Measurements from ENCODE around the gene GALNT16.
A peak's percentile ranks its signal among the peaks of the same experiment; 100 is the strongest.

GALNT16 gene

GRCh38 chr14:69335371-69335771, 75.4 kb downstream of the GALNT16 start:
- peak; percentile 77 for DNase-seq (ENCODE audit: low read depth, low spot score)

DNA sequence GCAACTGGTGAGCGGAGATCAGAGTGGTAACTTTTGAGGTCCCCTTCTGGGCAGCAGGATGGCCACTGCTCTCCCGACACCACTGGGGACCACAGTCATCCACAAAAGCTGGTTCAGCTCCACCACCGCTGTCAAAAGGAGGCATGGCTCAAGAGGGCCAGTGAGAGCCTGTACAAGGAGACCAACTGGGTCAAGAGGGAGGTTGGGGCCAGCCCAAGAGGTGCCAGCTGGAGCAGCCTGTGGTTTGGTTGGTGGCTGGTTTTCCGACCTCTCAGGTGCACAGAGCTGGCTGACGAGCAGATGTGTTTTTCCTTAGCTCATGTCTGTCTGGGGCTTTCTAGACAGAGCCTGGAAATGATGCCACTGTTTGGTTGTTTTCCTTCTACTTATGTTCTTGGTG, 78.0 kb downstream of the GALNT16 start:
- DNase-seq (ENCODE audit: low read depth, low spot score), result no peak

GRCh38 chr14:69339426-69339825, 79.5 kb downstream of the GALNT16 start:
- DNase-seq (ENCODE audit: low read depth, low spot score), result no peak

- no peak for DNase-seq (ENCODE audit: low read depth, low spot score)
These were observed 83.1 kb downstream of the GALNT16 start for GRCh38 chr14:69342928-69343525.

DNA sequence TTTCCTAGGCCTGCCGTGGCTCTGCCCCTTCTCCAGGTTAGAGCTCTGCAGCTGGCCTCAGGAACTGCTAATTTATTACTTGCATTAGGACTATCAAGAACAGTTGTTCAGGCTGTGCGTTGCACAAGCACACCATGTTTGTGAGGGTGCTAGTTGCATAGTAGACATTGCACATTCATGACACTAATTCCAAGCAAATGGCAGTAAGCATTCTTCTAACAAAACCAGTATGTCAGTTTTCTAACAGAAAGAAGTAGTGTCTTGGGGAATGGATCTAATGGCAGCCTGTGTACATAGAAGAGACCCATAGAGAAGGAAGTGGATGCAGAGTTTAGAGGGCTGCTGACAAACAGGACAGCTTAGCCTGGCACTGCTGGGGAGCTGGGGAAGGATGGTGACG, 84.2 kb downstream of the GALNT16 start:
- no peak for DNase-seq (ENCODE audit: low read depth, low spot score)

DNA sequence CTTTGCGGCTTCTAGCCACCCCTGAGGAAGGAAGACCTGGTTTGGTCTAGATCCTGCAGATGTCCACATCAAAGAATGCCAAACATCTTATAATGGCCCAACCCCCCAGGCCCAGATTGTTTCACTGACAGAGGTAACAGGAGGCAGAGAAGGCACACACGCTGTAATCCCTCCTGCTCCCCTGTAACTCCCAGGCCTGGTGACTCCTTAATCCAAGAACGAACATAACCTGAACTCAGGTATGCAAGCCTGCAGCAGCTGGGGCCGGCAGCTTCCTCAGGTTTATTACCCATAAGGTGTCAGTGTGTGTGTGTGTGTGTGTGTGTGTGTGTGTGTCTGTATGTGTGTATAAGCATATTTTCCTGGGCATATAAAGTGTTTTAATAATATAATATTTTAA, 85.4 kb downstream of the GALNT16 start:
- peak; percentile 88 for DNase-seq (ENCODE audit: low read depth, low spot score)

DNA sequence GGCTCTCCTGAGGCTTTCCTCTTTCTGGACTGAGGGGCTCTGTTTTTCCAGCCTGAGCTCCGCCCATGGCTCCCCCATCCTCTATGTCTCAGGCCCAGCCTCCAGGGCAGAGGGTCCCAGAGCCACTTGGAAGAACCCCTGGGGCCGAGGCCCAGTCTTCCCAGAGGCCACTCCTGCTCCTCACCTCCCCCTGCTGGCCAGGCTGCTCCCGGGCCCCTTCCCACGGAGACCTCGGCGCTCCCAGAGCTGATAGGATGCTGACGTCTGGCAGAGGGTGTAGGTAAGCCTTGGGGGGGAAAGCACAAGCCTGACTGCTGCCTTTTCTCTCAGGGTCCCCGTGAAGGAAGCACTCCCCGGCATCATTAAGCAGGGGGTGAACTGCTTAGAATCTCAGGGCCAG, 86.8 kb downstream of the GALNT16 start:
- DNase-seq (ENCODE audit: low read depth, low spot score), result peak; percentile 84

- DNase-seq (ENCODE audit: low read depth, low spot score), result no peak
These were observed 89.3 kb downstream of the GALNT16 start for GRCh38 chr14:69349091-69349777.

DNA sequence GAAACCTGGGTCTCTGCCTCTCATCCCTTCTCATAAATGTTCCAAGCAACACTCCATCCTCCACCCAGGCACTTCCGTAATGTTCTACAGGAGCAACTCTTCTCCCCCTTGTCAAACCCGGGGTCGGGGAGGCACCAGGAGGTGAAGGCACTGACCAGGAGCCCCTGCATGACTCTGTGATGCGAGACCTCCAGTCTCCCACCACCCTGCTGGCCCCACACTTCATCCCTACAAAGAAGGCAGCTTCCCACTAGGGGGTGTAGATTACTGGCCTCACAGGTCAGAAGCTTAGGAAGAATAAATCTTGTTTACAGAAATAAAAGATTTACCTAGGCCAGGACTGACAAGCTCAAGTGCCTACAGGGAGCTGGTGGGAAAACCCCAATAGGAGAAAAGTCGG, 90.9 kb downstream of the GALNT16 start:
- DNase-seq (ENCODE audit: low read depth, low spot score), result no peak

- no peak for DNase-seq (ENCODE audit: low read depth, low spot score)
These were observed 91.4 kb downstream of the GALNT16 start for GRCh38 chr14:69351385-69351784.

DNA sequence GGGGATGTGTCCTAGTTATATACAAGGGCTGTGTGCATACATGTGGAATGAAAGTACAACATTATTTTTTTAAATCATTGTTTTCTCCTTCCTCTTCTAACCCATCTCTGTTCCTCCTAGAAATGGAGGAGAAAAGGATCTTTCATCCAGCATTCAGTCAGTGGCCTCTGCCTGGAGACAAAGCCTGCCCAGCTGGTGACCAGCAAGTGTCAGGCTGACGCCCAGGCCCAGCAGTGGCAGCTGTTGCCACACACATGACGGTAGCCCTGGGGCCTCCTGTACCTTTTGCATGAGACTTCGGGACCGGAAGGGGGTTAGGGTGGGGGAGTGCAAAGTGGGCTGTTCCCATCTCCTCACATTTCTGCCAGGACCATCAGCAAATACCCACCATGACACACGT, 92.0 kb downstream of the GALNT16 start:
- DNase-seq (ENCODE audit: low read depth, low spot score), result no peak

DNA sequence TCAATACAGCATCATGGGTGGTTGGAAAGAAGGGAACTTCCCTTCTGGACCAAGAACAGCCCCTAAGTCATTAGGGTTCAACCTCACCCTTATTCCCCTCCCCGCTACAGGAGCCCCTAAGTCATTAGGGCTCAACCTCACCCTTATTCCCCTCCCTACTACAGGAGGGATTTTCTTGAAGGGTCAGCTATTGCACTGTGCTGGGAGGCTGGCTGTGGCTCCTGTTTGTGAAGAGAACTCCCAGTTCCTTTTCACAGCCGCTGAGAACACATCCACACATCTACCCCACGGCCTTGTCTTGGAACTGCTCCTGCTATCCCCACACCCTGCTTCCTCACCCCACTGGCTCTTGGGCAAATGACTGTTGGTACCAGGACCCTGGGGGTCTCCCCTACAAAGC, 93.2 kb downstream of the GALNT16 start:
- no peak for DNase-seq (ENCODE audit: low read depth, low spot score)

- no peak for DNase-seq (ENCODE audit: low read depth, low spot score)
These were observed 94.6 kb downstream of the GALNT16 start for GRCh38 chr14:69354383-69355153.

- no peak for DNase-seq (ENCODE audit: low read depth, low spot score)
These were observed 95.2 kb downstream of the GALNT16 start for GRCh38 chr14:69355154-69355597.

DNA sequence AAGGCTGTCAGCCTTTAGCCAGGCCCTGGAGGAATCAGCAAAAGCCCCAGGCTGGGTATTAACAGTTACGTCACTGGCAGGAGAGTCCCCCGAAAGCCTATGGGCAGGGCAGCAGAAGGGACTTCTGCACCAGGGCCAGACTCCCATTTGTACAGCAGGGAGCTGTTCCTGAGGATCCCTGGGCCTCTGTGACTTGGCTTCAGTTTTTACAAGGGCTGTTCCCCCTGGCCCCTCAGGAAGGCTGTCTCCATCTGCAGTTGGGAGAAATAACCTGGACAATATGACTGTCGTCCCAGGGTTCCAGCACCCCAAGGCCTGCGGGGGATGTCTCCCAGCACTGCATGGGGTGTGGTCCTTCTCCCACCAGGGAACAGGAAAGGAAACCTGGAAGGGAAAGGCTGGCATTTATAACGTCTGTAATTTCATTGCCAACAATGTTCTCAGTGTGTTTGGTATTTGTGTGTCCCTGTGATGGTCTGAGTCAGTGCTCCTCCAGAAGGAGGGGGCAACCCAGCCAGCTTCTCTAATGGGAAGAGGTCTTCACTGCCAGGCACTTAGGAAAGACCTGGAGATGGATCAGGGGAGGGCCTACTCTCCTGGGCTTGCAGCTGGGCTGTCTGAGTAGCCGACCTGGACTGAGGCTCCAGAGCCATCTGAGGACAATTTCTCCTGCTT, 95.8 kb downstream of the GALNT16 start:
- no peak for DNase-seq (ENCODE audit: low read depth, low spot score)

DNA sequence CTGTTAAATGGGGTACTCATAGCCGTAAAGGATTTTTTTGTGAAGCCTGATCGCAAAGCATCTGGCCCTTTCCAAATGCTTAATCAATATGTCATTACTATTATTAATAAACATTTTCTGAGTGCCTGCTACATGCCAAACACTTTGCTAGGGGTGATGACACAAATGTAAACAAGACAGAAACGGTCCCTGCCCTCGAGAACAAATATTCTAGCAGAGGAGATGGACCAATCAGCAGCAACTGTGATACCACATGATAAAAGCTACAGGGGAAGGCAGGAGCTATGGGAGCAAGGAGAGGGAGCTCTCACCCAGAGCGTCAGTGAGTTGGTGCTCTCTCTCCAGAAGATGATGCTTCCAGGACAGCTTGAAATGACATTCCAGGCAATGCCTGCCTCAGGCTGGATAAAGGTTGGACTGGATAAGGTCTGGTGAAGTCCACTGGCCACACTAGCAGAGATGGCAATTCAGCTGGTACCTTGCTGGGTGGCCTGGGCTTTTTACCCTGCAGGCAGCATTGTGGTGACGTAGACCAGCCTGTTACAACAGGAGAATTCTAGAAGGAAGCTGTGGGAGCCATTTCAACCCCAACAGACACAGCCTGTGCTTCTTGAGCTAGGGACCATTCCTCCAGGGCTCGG, 97.1 kb downstream of the GALNT16 start:
- DNase-seq (ENCODE audit: low read depth, low spot score), result peak; percentile 81

DNA sequence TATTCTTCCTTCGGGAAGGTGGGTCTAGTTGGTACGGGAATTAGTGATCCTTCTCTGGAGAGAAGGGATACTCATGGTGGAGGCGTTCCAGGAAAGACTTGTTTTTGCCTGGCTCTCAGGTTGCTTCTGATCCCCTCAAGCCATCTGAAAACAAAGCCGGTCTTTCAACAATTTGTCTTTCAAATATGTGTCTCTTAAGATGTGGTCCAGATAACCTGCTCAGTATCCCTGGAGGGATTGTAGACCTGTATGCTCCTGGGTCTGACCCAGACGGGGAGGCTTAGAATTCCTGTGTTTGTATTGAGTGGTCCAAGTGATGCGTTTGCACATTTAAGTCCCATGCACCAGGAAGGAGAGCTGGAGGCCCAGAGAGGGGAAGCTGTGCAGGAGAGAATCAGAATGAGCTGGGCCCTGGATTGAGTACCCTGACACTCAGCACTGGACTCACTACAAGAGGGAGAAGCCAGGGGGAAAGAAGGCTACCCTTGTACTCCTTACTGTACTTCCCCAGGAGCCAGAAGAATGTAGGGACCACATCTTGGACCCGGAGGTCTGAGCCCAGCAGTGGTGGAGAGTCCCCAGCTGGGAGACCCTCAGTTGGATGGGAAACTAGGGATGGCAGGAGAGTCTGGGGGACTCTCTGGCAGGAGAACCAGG, 97.7 kb downstream of the GALNT16 start:
- DNase-seq (ENCODE audit: low read depth, low spot score), result peak; percentile 88

DNA sequence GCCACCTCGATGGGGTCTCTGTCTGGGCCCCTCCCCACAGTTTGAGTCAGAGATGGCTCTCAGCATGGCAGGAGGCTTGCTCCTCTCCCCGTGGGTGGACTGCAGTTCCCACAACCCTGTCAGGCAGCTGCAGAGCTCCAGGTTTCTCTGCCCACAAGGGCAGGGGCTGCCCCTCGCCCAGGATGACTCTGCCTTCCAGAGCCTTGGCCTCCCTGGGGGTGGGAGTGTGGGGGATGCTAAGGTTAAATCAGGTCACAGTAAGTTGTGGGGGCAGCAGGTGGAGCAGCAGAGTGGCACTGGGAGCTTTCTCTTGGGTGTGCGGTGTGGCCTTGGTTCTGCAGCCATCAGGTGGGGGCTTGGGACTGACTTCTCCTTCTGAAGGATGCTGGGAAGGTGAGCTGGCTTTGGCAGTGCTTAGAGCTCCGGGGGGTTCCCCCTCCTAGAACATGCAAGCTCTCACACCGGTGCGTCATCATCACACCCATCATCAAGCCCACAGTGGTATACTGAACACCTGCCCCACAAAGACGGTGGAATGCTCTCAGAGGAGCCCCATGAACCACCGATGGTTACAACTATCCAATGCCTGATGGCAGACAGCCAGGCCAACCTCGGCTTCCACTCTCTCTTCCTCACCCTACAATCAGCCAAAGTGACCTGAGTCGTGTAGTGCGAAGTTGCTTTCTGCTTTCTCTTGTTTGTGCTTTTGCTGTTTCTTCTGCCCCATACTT, 98.4 kb downstream of the GALNT16 start:
- no peak for DNase-seq (ENCODE audit: low read depth, low spot score)

- DNase-seq (ENCODE audit: low read depth, low spot score), result no peak
These were observed 99.0 kb downstream of the GALNT16 start for GRCh38 chr14:69358966-69359365.

DNA sequence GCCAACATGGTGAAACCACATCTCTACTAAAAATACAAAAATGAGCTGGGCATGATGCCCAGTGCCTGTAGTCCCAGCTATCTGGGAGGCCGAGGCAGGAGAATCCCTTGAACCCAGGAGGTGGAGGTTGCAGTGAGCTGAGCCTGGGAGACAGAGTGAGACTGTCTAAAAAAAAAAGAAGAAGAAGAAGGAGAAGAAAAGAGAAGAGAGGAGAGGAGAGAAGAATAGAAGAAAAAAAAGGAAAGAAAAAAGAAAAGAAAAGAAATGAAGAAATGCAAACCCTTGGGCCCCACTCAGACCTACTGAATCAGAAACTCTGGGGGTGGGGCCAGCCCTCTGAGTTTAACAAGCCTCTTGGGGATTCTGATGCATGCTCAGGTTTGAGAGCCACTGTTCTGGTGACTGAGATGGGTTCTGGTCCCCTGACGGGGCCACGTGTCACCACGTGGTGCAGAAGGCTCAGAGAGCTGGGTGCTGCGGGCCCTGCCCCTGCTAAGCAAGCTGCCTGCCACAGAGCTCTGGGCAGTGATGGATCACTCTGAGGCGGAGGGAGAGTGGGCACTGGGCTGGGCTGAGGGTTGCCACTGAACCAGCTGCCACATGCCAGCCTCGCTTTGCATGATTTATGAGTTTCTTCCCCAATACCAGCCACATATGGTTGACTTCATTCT, 100.6 kb downstream of the GALNT16 start:
- DNase-seq (ENCODE audit: low read depth, low spot score), result no peak

Measured in ELF-1 (cell line).